ENCODE data around the gene GSPT2.

GRCh38 chrX:51759055-51759839, 16.0 kb downstream of the GSPT2 start:
- TF ChIP-seq CTCF (IDR thresholded peaks at IDR 0.05; ENCODE audit: low read length) (no peak), EZH2 (optimal IDR thresholded peaks at IDR 0.05; ENCODE audit: low read depth, low read length) (no peak)

All from MM.1S (cell line).